GM12864 (cell line): ENCODE results near the gene RPS6KA5.
"Not testable (repeated sequence)": the region's sequence is repeated elsewhere in the genome, so short reads cannot be mapped to it uniquely, and the experiment has no call there.

Source experiments
- DNase-seq: peaks from one replicate; pipeline ENCODE4 v3.0.0-alpha.2; 2011; ENCODE audit warnings: low read depth
- H3K4me3 ChIP-seq: 2 replicates; pipeline ENCODE4 v1.5.1; 2011; ENCODE audit warnings: mild to moderate bottlenecking, low read depth, low read length, control low read depth
- CTCF ChIP-seq: IDR thresholded peaks from 2 replicates; pipeline ENCODE4 v1.5.1; 2011; ENCODE audit warnings: low read depth, mild to moderate bottlenecking, moderate library complexity, low read length, control low read depth, inconsistent platforms; ENCODE audit errors: missing control alignments

Gene RPS6KA5

GRCh38 chr14:90965765-90966164 lies 94.7 kb downstream of the RPS6KA5 start:
- TF ChIP-seq CTCF, result no peak
- H3K4me3 ChIP-seq, result no peak overlapping the region
- DNase-seq, result no peak

GRCh38 chr14:90963343-90963742 lies 97.1 kb downstream of the RPS6KA5 start:
- no peak for DNase-seq
- TF ChIP-seq CTCF, result no peak
- H3K4me3 ChIP-seq, result no peak overlapping the region

- TF ChIP-seq CTCF, result no peak
- H3K4me3 ChIP-seq, result no peak overlapping the region
- DNase-seq, result no peak
Observed at GRCh38 chr14:90962505-90963109, 97.8 kb downstream of the RPS6KA5 start.

GRCh38 chr14:90960818-90961217 lies 99.6 kb downstream of the RPS6KA5 start:
- TF ChIP-seq CTCF, result no peak
- no peak for DNase-seq
- H3K4me3 ChIP-seq, result no peak overlapping the region

- H3K4me3 ChIP-seq, result no peak overlapping the region
- no peak for DNase-seq
- TF ChIP-seq CTCF, result no peak
Observed at GRCh38 chr14:90959344-90959743, 101.1 kb downstream of the RPS6KA5 start.

- DNase-seq, result no peak
- H3K4me3 ChIP-seq, result no peak overlapping the region
- TF ChIP-seq CTCF, result no peak
Observed at GRCh38 chr14:90956273-90956672, 104.2 kb downstream of the RPS6KA5 start.

- not testable (repeated sequence) for DNase-seq
Observed at GRCh38 chr14:90953643-90954042, 106.8 kb downstream of the RPS6KA5 start.

GRCh38 chr14:90943367-90943766 lies 117.1 kb downstream of the RPS6KA5 start:
- DNase-seq, result no peak
- TF ChIP-seq CTCF, result no peak
- no peak overlapping the region for H3K4me3 ChIP-seq

More at GRCh38 chr14:90953643-90954042, 106.8 kb downstream of the RPS6KA5 start:
- not testable (repeated sequence) for H3K4me3 ChIP-seq
